ENCODE results near the gene ARL6IP5.

ARL6IP5 gene

GRCh38 chr3:69142090-69142489 is 57.4 kb downstream of the ARL6IP5 start:
- no peak overlapping the region for H3K4me3 ChIP-seq (ENCODE audit: low read depth, low read length)
- no peaks in the 10 kb centered on the region for H3K9me3 ChIP-seq (ENCODE audit: severe bottlenecking)
- H3K27me3 ChIP-seq (ENCODE audit: insufficient read depth, low read depth, severe bottlenecking) = no peaks in the 10 kb centered on the region
- no peak overlapping the region for H3K27ac ChIP-seq
- no peak for DNase-seq
- no peaks in the 10 kb centered on the region for H3K36me3 ChIP-seq
- TF ChIP-seq CTCF (IDR thresholded peaks at IDR 0.05; ENCODE audit: low read depth, low read length) = no peak

GRCh38 chr3:69142797-69143454 is 58.2 kb downstream of the ARL6IP5 start:
- H3K27me3 ChIP-seq (ENCODE audit: insufficient read depth, low read depth, severe bottlenecking) = no peaks in the 10 kb centered on the region
- H3K4me3 ChIP-seq (ENCODE audit: low read depth, low read length) = no peak overlapping the region
- no peaks in the 10 kb centered on the region for H3K9me3 ChIP-seq (ENCODE audit: severe bottlenecking)
- no peak for DNase-seq
- H3K36me3 ChIP-seq = no peaks in the 10 kb centered on the region
- TF ChIP-seq CTCF (IDR thresholded peaks at IDR 0.05; ENCODE audit: low read depth, low read length) = no peak
- no peak overlapping the region for H3K27ac ChIP-seq

GRCh38 chr3:69143612-69144011 is 58.9 kb downstream of the ARL6IP5 start:
- Histone ChIP-seq H3K4me3 (ENCODE audit: low read depth, low read length) (no peak overlapping the region), H3K27ac (no peak overlapping the region), H3K36me3 (no peaks in the 10 kb centered on the region), H3K9me3 (ENCODE audit: severe bottlenecking) (no peaks in the 10 kb centered on the region), H3K27me3 (ENCODE audit: insufficient read depth, low read depth, severe bottlenecking) (no peaks in the 10 kb centered on the region)
- DNase-seq = no peak
- no peak for TF ChIP-seq CTCF (IDR thresholded peaks at IDR 0.05; ENCODE audit: low read depth, low read length)

GRCh38 chr3:69144631-69145245 is 60.0 kb downstream of the ARL6IP5 start:
- no peaks in the 10 kb centered on the region for H3K27me3 ChIP-seq (ENCODE audit: insufficient read depth, low read depth, severe bottlenecking)

GRCh38 chr3:69145688-69146087 is 61.0 kb downstream of the ARL6IP5 start:
- no peaks in the 10 kb centered on the region for H3K9me3 ChIP-seq (ENCODE audit: severe bottlenecking)
- H3K4me3 ChIP-seq (ENCODE audit: low read depth, low read length) = no peak overlapping the region
- H3K27ac ChIP-seq = no peak overlapping the region
- H3K36me3 ChIP-seq = no peaks in the 10 kb centered on the region
- no peak for TF ChIP-seq CTCF (IDR thresholded peaks at IDR 0.05; ENCODE audit: low read depth, low read length)
- no peaks in the 10 kb centered on the region for H3K27me3 ChIP-seq (ENCODE audit: insufficient read depth, low read depth, severe bottlenecking)
- DNase-seq = no peak

More at GRCh38 chr3:69144631-69145245, 60.0 kb downstream of the ARL6IP5 start:
- Histone ChIP-seq H3K9me3 (ENCODE audit: severe bottlenecking) (no peaks in the 10 kb centered on the region), H3K27ac (no peak overlapping the region), H3K36me3 (no peaks in the 10 kb centered on the region), H3K4me3 (ENCODE audit: low read depth, low read length) (no peak overlapping the region)
- TF ChIP-seq CTCF (IDR thresholded peaks at IDR 0.05; ENCODE audit: low read depth, low read length) = no peak
- DNase-seq = no peak
